NT2/D1 (cell line): ENCODE data around the gene PRSS1.

Source experiments
- DNase-seq: peaks from one replicate; pipeline ENCODE4 v3.0.0-alpha.2; 2011; ENCODE audit warnings: low read depth, low spot score
- H3K27me3 ChIP-seq: 2 replicates; pipeline ENCODE4 v1.6.0; 2011; ENCODE audit warnings: mild to moderate bottlenecking; ENCODE audit not compliant: insufficient read length, insufficient read depth
- H3K36me3 ChIP-seq: 2 replicates; pipeline ENCODE4 v1.6.1; 2011; ENCODE audit warnings: mild to moderate bottlenecking, low read length, mixed read lengths; ENCODE audit not compliant: insufficient read depth, insufficient read length
- H3K4me1 ChIP-seq: 2 replicates; pipeline ENCODE4 v1.5.1; 2011; ENCODE audit not compliant: insufficient read depth, insufficient read length
- H3K4me3 ChIP-seq: 2 replicates; pipeline ENCODE4 v1.5.1; 2011; ENCODE audit warnings: low read depth; ENCODE audit not compliant: insufficient read length
- H3K9ac ChIP-seq: 2 replicates; pipeline ENCODE4 v1.6.0; 2011; ENCODE audit warnings: low read depth; ENCODE audit not compliant: insufficient read length
- H3K9me3 ChIP-seq: 2 replicates; pipeline ENCODE4 v1.5.1; 2011; ENCODE audit warnings: mild to moderate bottlenecking, low read length; ENCODE audit not compliant: insufficient read depth
- SUZ12 ChIP-seq: IDR thresholded peaks from 2 replicates; pipeline ENCODE4 v1.6.1; 2011; ENCODE audit not compliant: insufficient read length, insufficient read depth; ENCODE audit errors: extremely low read depth
- YY1 ChIP-seq: IDR thresholded peaks from 2 replicates; pipeline ENCODE4 v1.6.1; 2011; ENCODE audit not compliant: insufficient read length, insufficient read depth
- ZNF274 ChIP-seq: IDR thresholded peaks from 2 replicates; pipeline ENCODE4 v1.6.1; 2011; ENCODE audit warnings: mild to moderate bottlenecking, low read depth, low read length

Gene PRSS1

GRCh38 chr7:142787034-142787768 is 37.9 kb downstream of the PRSS1 start:
- Histone ChIP-seq H3K36me3 (no peaks in the 10 kb centered on the region), H3K27me3 (no peaks in the 10 kb centered on the region), H3K4me1 (peaks cover 2% of the 10 kb centered on the region), H3K9me3 (no peaks in the 10 kb centered on the region), H3K9ac (no peak overlapping the region), H3K4me3 (no peak overlapping the region)
- TF ChIP-seq SUZ12 = no peak
- no peak for TF ChIP-seq YY1
- no peak for TF ChIP-seq ZNF274
- DNase-seq = no peak

GRCh38 chr7:142787783-142788182 is 38.5 kb downstream of the PRSS1 start:
- Histone ChIP-seq H3K9ac (no peak overlapping the region), H3K27me3 (no peaks in the 10 kb centered on the region), H3K36me3 (no peaks in the 10 kb centered on the region), H3K9me3 (no peaks in the 10 kb centered on the region), H3K4me1 (peaks cover 2% of the 10 kb centered on the region), H3K4me3 (no peak overlapping the region)
- TF ChIP-seq YY1 (no peak), SUZ12 (no peak), ZNF274 (no peak)
- DNase-seq = no peak

- Histone ChIP-seq H3K27me3 (no peaks in the 10 kb centered on the region), H3K4me1 (peaks cover 2% of the 10 kb centered on the region), H3K36me3 (no peaks in the 10 kb centered on the region), H3K4me3 (no peak overlapping the region), H3K9me3 (no peaks in the 10 kb centered on the region), H3K9ac (no peak overlapping the region)
- TF ChIP-seq SUZ12 (no peak), YY1 (no peak), ZNF274 (no peak)
- no peak for DNase-seq
These were observed 39.3 kb downstream of the PRSS1 start for GRCh38 chr7:142788303-142789289.

- Histone ChIP-seq H3K27me3 (peaks cover 5% of the 10 kb centered on the region), H3K4me3 (no peak overlapping the region), H3K36me3 (no peaks in the 10 kb centered on the region), H3K9me3 (no peaks in the 10 kb centered on the region), H3K9ac (no peak overlapping the region), H3K4me1 (peaks cover 2% of the 10 kb centered on the region)
- DNase-seq = no peak
- no peak for TF ChIP-seq ZNF274
- TF ChIP-seq YY1 = no peak
- TF ChIP-seq SUZ12 = no peak
These were observed 40.2 kb downstream of the PRSS1 start for GRCh38 chr7:142789441-142789840.

GRCh38 chr7:142790056-142790455 is 40.8 kb downstream of the PRSS1 start:
- peaks cover 2% of the 10 kb centered on the region for H3K4me1 ChIP-seq
- no peak for TF ChIP-seq SUZ12
- TF ChIP-seq YY1 = no peak
- no peak for TF ChIP-seq ZNF274
- H3K4me3 ChIP-seq = no peak overlapping the region
- no peaks in the 10 kb centered on the region for H3K36me3 ChIP-seq
- H3K9ac ChIP-seq = no peak overlapping the region
- DNase-seq = no peak
- peaks cover 11% of the 10 kb centered on the region for H3K27me3 ChIP-seq
- no peaks in the 10 kb centered on the region for H3K9me3 ChIP-seq

- H3K36me3 ChIP-seq = no peaks in the 10 kb centered on the region
- TF ChIP-seq YY1 = no peak
- TF ChIP-seq SUZ12 = no peak
- TF ChIP-seq ZNF274 = no peak
- H3K9me3 ChIP-seq = no peaks in the 10 kb centered on the region
- H3K4me1 ChIP-seq = peaks cover 2% of the 10 kb centered on the region
- no peak overlapping the region for H3K4me3 ChIP-seq
- DNase-seq = no peak
- peaks cover 16% of the 10 kb centered on the region for H3K27me3 ChIP-seq
- no peak overlapping the region for H3K9ac ChIP-seq
These were observed 41.3 kb downstream of the PRSS1 start for GRCh38 chr7:142790555-142790954.

- Histone ChIP-seq H3K9me3 (no peaks in the 10 kb centered on the region), H3K36me3 (no peaks in the 10 kb centered on the region), H3K9ac (no peak overlapping the region), H3K4me1 (peaks cover 4% of the 10 kb centered on the region), H3K27me3 (peaks cover 25% of the 10 kb centered on the region), H3K4me3 (no peak overlapping the region)
- no peak for TF ChIP-seq SUZ12
- no peak for TF ChIP-seq ZNF274
- no peak for TF ChIP-seq YY1
- no peak for DNase-seq
These were observed 42.2 kb downstream of the PRSS1 start for GRCh38 chr7:142791502-142791901.
